HCT116 (cell line): Measurements from ENCODE around the gene WSCD1. TPM values are rescaled to one million over a fixed set of nuclear protein-coding genes. Genes with fewer than 3 reads are reported as not detected.
A peak's percentile ranks its signal among the peaks of the same experiment; 100 is the strongest.

Experiments used
- ATAC-seq: fragments of 200-7000 bp; cut with Tn5 transposase; 2 replicates; pipeline ENCODE4 v1.9.1; 2020; ENCODE audit warnings: mild to moderate bottlenecking, moderate library complexity
- BruUV-seq: library from RNA; stranded (reverse); fragments of 400-500 nt; replicated peaks from 2 replicates; lab custom pipeline; 2021; lab: Mats Ljungman, UMichigan
- CTCF ChIA-PET: fragments of 300-600 bp; sonication (Branson Sonifier 250); formaldehyde crosslinking; loops from one replicate; lab custom pipeline; 2021; ENCODE audit warnings: antibody characterized with exemption; lab: Charles Lee
- POLR2A ChIA-PET: fragments of 300-600, 350-600 bp; sonication (Branson Sonifier 250); formaldehyde crosslinking; loops from one replicate; lab custom pipeline; 2021; ENCODE audit warnings: antibody characterized with exemption; lab: Charles Lee
- RAD21 ChIA-PET, 2 experiments: fragments of 300-600 bp; sonication (Branson Sonifier 250); formaldehyde crosslinking; loops; one replicate each; lab custom pipeline; 2023; ENCODE audit warnings: low total read pairs in 2 of 2; ENCODE audit not compliant: uncharacterized antibody in 2 of 2, unreplicated experiment in 2 of 2, low non-redundant PET in 1 of 2; lab: Charles Lee
- DNase-seq: peaks from one replicate; pipeline ENCODE4 v3.0.0-alpha.2; 2010; ENCODE audit warnings: low read depth, low spot score
- H2AFZ ChIP-seq: fragments of 200-600 bp; shearing (Covaris generic), sonication (generic); 2 replicates; pipeline ENCODE4 v1.6.1; 2017; ENCODE audit warnings: low read depth, mixed run types, mixed read lengths, antibody characterized with exemption, low read length; ENCODE audit not compliant: poor library complexity, severe bottlenecking
- H3K27ac ChIP-seq: 2 replicates; pipeline ENCODE4 v1.5.1; 2012; ENCODE audit warnings: low read depth, low read length
- H3K27me3 ChIP-seq: fragments of 200-600 bp; sonication (generic); 2 replicates; pipeline ENCODE4 v1.6.1; 2016; ENCODE audit warnings: mixed run types, low read length, mixed read lengths; ENCODE audit not compliant: insufficient read depth
- H3K36me3 ChIP-seq, 2 experiments: fragments of 200-500 bp in 1 of 2; fragments of 200-600 bp in 1 of 2; sonication (Bioruptor generic) in 1 of 2; sonication (generic) in 1 of 2; 2 replicates each; pipeline versions ENCODE4 v1.5.1 to v1.6.1; 2014 to 2016; ENCODE audit warnings: low read length in 2 of 2, inconsistent platforms in 1 of 2, mixed read lengths in 1 of 2, mixed run types in 1 of 2; ENCODE audit not compliant: insufficient read depth in 2 of 2, control insufficient read depth in 1 of 2
- H3K4me1 ChIP-seq, 2 experiments: fragments of 200-600 bp in 1 of 2; sonication (generic) in 1 of 2; 2 replicates each; pipeline versions ENCODE4 v1.5.1 to v1.6.1; 2012 to 2017; ENCODE audit warnings: low read length in 2 of 2, inconsistent platforms in 1 of 2, mild to moderate bottlenecking in 1 of 2, mixed read lengths in 1 of 2, mixed run types in 1 of 2, moderate library complexity in 1 of 2; ENCODE audit not compliant: insufficient read depth in 2 of 2, control insufficient read depth in 1 of 2
- H3K4me2 ChIP-seq: fragments of 200-600 bp; sonication (generic); 2 replicates; pipeline ENCODE4 v1.6.1; 2017; ENCODE audit warnings: mixed run types, low read length, mixed read lengths
- H3K4me3 ChIP-seq, 2 experiments: fragments of 200-600 bp in 1 of 2; sonication (generic) in 1 of 2; replicated peaks in 1 of 2; 2 replicates each; pipeline ENCODE4 v1.5.1; 2011 to 2016; ENCODE audit warnings: low read length in 2 of 2, control low read depth in 1 of 2, low read depth in 1 of 2, mild to moderate bottlenecking in 1 of 2, mixed read lengths in 1 of 2, mixed run types in 1 of 2
- H3K79me2 ChIP-seq: fragments of 200-600 bp; sonication (generic); 2 replicates; pipeline ENCODE4 v1.6.1; 2017; ENCODE audit warnings: mild to moderate bottlenecking, mixed run types, low read length, moderate library complexity, mixed read lengths; ENCODE audit not compliant: insufficient read depth
- H3K9ac ChIP-seq: fragments of 200-600 bp; sonication (generic); 2 replicates; pipeline ENCODE4 v1.6.1; 2016; ENCODE audit warnings: low read length, mixed read lengths
- H3K9me2 ChIP-seq: fragments of 200-600 bp; sonication (generic), shearing (Covaris generic); 2 replicates; pipeline ENCODE4 v1.6.1; 2017; ENCODE audit warnings: mixed run types, mild to moderate bottlenecking, moderate library complexity; ENCODE audit not compliant: insufficient read depth
- H3K9me3 ChIP-seq, 2 experiments: fragments of 200-500 bp in 1 of 2; fragments of 200-600 bp in 1 of 2; sonication (Bioruptor generic) in 1 of 2; sonication (generic) in 1 of 2; 2 replicates each; pipeline ENCODE4 v1.6.1; 2014 to 2017; ENCODE audit warnings: low read length in 2 of 2, mixed read lengths in 2 of 2, inconsistent platforms in 1 of 2, low read depth in 1 of 2, mild to moderate bottlenecking in 1 of 2, mixed run types in 1 of 2, moderate library complexity in 1 of 2; ENCODE audit not compliant: control insufficient read depth in 1 of 2, insufficient read depth in 1 of 2
- H4K20me1 ChIP-seq: fragments of 200-600 bp; sonication (generic), shearing (Covaris generic); 2 replicates; pipeline ENCODE4 v1.6.1; 2017; ENCODE audit warnings: mixed run types, mild to moderate bottlenecking, moderate library complexity; ENCODE audit not compliant: insufficient read depth
- CEBPB ChIP-seq: IDR thresholded peaks from 2 replicates; pipeline ENCODE4 v1.6.1; 2012; ENCODE audit warnings: low read depth
- CTCF ChIP-seq, 3 experiments: fragments of 200-600 bp in 1 of 3; sonication (generic) in 1 of 3; IDR thresholded peaks in 2 of 3; conservative IDR thresholded peaks in 1 of 3; 2 replicates each; pipeline ENCODE4 v1.5.1; 2012 to 2017; ENCODE audit warnings: low read depth in 2 of 3, low read length in 2 of 3, antibody characterized with exemption in 1 of 3, borderline replicate concordance in 1 of 3, control low read depth in 1 of 3, mild to moderate bottlenecking in 1 of 3, mixed read lengths in 1 of 3, mixed run types in 1 of 3, moderate library complexity in 1 of 3; ENCODE audit not compliant: insufficient read depth in 1 of 3
- ELF1 ChIP-seq: IDR thresholded peaks from 2 replicates; pipeline ENCODE4 v1.6.1; 2012; ENCODE audit warnings: low read depth, borderline replicate concordance
- FOSL1 ChIP-seq: IDR thresholded peaks from 2 replicates; pipeline ENCODE4 v1.6.1; 2012; ENCODE audit warnings: low read depth
- MAX ChIP-seq: IDR thresholded peaks from 2 replicates; pipeline ENCODE4 v1.6.1; 2012
- POLR2A ChIP-seq: IDR thresholded peaks from 2 replicates; pipeline ENCODE4 v1.7.0; 2011; ENCODE audit warnings: borderline replicate concordance; ENCODE audit not compliant: insufficient read depth, insufficient read length; ENCODE audit errors: extremely low read depth
- RAD21 ChIP-seq: IDR thresholded peaks from 2 replicates; pipeline ENCODE4 v1.6.1; 2012; ENCODE audit warnings: low read depth, mild to moderate bottlenecking
- REST ChIP-seq: IDR thresholded peaks from 2 replicates; pipeline ENCODE4 v1.6.1; 2012; ENCODE audit warnings: low read depth
- SRF ChIP-seq: IDR thresholded peaks from 2 replicates; pipeline ENCODE4 v1.6.1; 2012; ENCODE audit warnings: low read depth
- TCF7L2 ChIP-seq: IDR thresholded peaks from 2 replicates; pipeline ENCODE4 v1.7.0; 2011; ENCODE audit warnings: borderline replicate concordance, inconsistent platforms; ENCODE audit not compliant: insufficient read depth, insufficient read length; ENCODE audit errors: extremely low read depth
- YY1 ChIP-seq: IDR thresholded peaks from 2 replicates; pipeline ENCODE4 v1.6.1; 2011; ENCODE audit warnings: low read length, low read depth, moderate library complexity, mild to moderate bottlenecking; ENCODE audit not compliant: insufficient replicate concordance; ENCODE audit errors: extremely low read depth
- intact Hi-C: fragments of 100-400 bp; cut with micrococcal nuclease; formaldehyde crosslinking; loops from 2 replicates; pipeline ENCODE4 v1.10.0; 2022
- total RNA-seq: library from RNA; stranded (reverse); gene quantifications from one replicate; pipeline ENCODE4 v1.2.1, GENCODE V29; 2021; ENCODE audit not compliant: unreplicated experiment

WSCD1 gene
- total RNA-seq, 1 experiment from 2014 or later = 0.15 TPM

- BruUV-seq = no TSS peak
- POLR2A ChIA-PET = no interaction called here
- ATAC-seq (no peak), DNase-seq (no peak)
- H2AFZ ChIP-seq = no peak overlapping the region
- peaks cover 43% of the 10 kb centered on the region for H3K27me3 ChIP-seq
- H3K9ac ChIP-seq = no peak overlapping the region
- H3K4me3 ChIP-seq = no peak overlapping the region
- H3K27ac ChIP-seq = no peak overlapping the region
- no peaks in the 10 kb centered on the region for H3K36me3 ChIP-seq
- no peak overlapping the region for H3K4me2 ChIP-seq
- H3K4me1 ChIP-seq = peaks cover 5 to 9% of the 10 kb centered on the region in 2 experiments
- CTCF ChIA-PET = no interaction called here
- RAD21 ChIA-PET = no interaction called here
- TF ChIP-seq MAX (no peak), POLR2A (no peak), ELF1 (no peak), RAD21 (no peak), CEBPB (no peak), YY1 (no peak)
- H4K20me1 ChIP-seq = no peaks in the 10 kb centered on the region
- H3K9me3 ChIP-seq = no peaks in the 10 kb centered on the region
- H3K79me2 ChIP-seq = no peaks in the 10 kb centered on the region
- intact Hi-C loops = no loop called here
- no peaks in the 10 kb centered on the region for H3K9me2 ChIP-seq
Observed at GRCh38 chr17:6059406-6059805, 10.8 kb upstream of the WSCD1 start.

GRCh38 chr17:6061290-6061689 lies 8.9 kb upstream of the WSCD1 start:
- no peak overlapping the region for H3K27ac ChIP-seq
- DNase-seq = peak; percentile 16
- H3K9me2 ChIP-seq = no peaks in the 10 kb centered on the region
- TF ChIP-seq MAX (no peak), REST (no peak), SRF (no peak), CTCF (IDR thresholded peaks at IDR 0.05 in 2 of 3, conservative IDR thresholded peaks at IDR 0.05 in 1 of 3; ENCODE audit: borderline replicate concordance in 1 of 3, insufficient read depth in 1 of 3, low read depth in 2 of 3, low read length in 2 of 3) (no peak), FOSL1 (peak; percentile 31; the same call in 1 of the 2 replicates), TCF7L2 (no peak), CEBPB (no peak)
- ChIA-PET RAD21 (no interaction called here), CTCF (no interaction called here), POLR2A (no interaction called here)
- ATAC-seq = peak; percentile 77
- BruUV-seq = no TSS peak
- no peaks in the 10 kb centered on the region for H3K36me3 ChIP-seq
- peak overlapping the region; percentile 44 for H3K4me2 ChIP-seq
- no peak overlapping the region for H3K9ac ChIP-seq
- H3K4me1 ChIP-seq = peaks cover 5 to 9% of the 10 kb centered on the region in 2 experiments
- intact Hi-C loops = loop anchor here (10.0 kb wide), 1 partner anchor 466 kb away; no protein-coding TSS in a partner anchor
- H3K27me3 ChIP-seq = peaks cover 47% of the 10 kb centered on the region
- H3K4me3 ChIP-seq = no peak overlapping the region
- peak overlapping the region; percentile 35 for H2AFZ ChIP-seq
- no peaks in the 10 kb centered on the region for H3K79me2 ChIP-seq
- H4K20me1 ChIP-seq = no peaks in the 10 kb centered on the region
- no peaks in the 10 kb centered on the region for H3K9me3 ChIP-seq
